Left lobe of liver (tissue), 2 donors: ENCODE measurements around the gene TMEM229A. TPM values are rescaled to one million over a fixed set of nuclear protein-coding genes. Genes with fewer than 3 reads are reported as not detected.
"Not testable (repeated sequence)": the region's sequence is repeated elsewhere in the genome, so short reads cannot be mapped to it uniquely, and the experiment has no call there.

Source experiments
- ATAC-seq: fragments of 200-7000 bp; cut with Tn5 transposase; one replicate; pipeline ENCODE4 v1.9.1; 2020; ENCODE audit warnings: mild to moderate bottlenecking, moderate library complexity
- DNase-seq: peaks from one replicate; pipeline ENCODE4 v3.0.0-alpha.2; 2020; ENCODE audit warnings: low spot score
- total RNA-seq: library from RNA; stranded (reverse); gene quantifications from one replicate; pipeline ENCODE4 v1.2.1, GENCODE V29; 2021
- donor health status: DM: no; HTN: no; CAD: no; lungs with moderate emphysema.
- donor health status: DM: no; HTN: yes; CAD: no.

Gene TMEM229A
- total RNA-seq: not detected

GRCh38 chr7:124032369-124033094 is at the start of gene TMEM229A:
Gene TMEM229A, minus strand, starts transcription at chr7:124033067. Its CDS starts 64 bp downstream, at chr7:124033003.
- ATAC-seq (peak; percentile 84), DNase-seq (peak; percentile 42)

GRCh38 chr7:124082234-124082633 is 49.4 kb upstream of the TMEM229A start:
- not testable (repeated sequence) for ATAC-seq, DNase-seq

GRCh38 chr7:124077546-124077945 is 44.7 kb upstream of the TMEM229A start:
- DNase-seq: no peak
- no peak for ATAC-seq

- ATAC-seq: no peak
- DNase-seq: no peak
Measured at GRCh38 chr7:124076841-124077240, 44.0 kb upstream of the TMEM229A start.

- ATAC-seq (no peak), DNase-seq (no peak)
Measured at GRCh38 chr7:124074007-124074406, 41.1 kb upstream of the TMEM229A start.

GRCh38 chr7:124073310-124073645 is 40.4 kb upstream of the TMEM229A start:
- ATAC-seq (no peak), DNase-seq (no peak)

GRCh38 chr7:124072603-124073309 is 39.9 kb upstream of the TMEM229A start:
- ATAC-seq (no peak), DNase-seq (no peak)

GRCh38 chr7:124071843-124072242 is 39.0 kb upstream of the TMEM229A start:
- DNase-seq (no peak), ATAC-seq (no peak)

- ATAC-seq (no peak), DNase-seq (no peak)
Measured at GRCh38 chr7:124062171-124062570, 29.3 kb upstream of the TMEM229A start.

GRCh38 chr7:124060528-124060927 is 27.7 kb upstream of the TMEM229A start:
- DNase-seq (no peak), ATAC-seq (no peak)

GRCh38 chr7:124059375-124059774 is 26.5 kb upstream of the TMEM229A start:
- ATAC-seq: no peak
- DNase-seq: no peak

GRCh38 chr7:124058515-124058914 is 25.6 kb upstream of the TMEM229A start:
- DNase-seq (no peak), ATAC-seq (no peak)

GRCh38 chr7:124057872-124058271 is 25.0 kb upstream of the TMEM229A start:
- ATAC-seq (no peak), DNase-seq (no peak)

GRCh38 chr7:124056234-124056633 is 23.4 kb upstream of the TMEM229A start:
- ATAC-seq: no peak
- DNase-seq: no peak

- DNase-seq (no peak), ATAC-seq (no peak)
Measured at GRCh38 chr7:124051681-124052377, 19.0 kb upstream of the TMEM229A start.

- ATAC-seq (no peak), DNase-seq (no peak)
Measured at GRCh38 chr7:124042826-124043225, 10.0 kb upstream of the TMEM229A start.

GRCh38 chr7:124041439-124041838 is 8.6 kb upstream of the TMEM229A start:
- no peak for ATAC-seq
- DNase-seq: no peak

- not testable (repeated sequence) for ATAC-seq, DNase-seq
Measured at GRCh38 chr7:124037902-124038301, 5.0 kb upstream of the TMEM229A start.

GRCh38 chr7:124035706-124036105 is 2.8 kb upstream of the TMEM229A start:
- no peak for DNase-seq
- no peak for ATAC-seq

- ATAC-seq: no peak
Measured at GRCh38 chr7:124034754-124035100, 1.9 kb upstream of the TMEM229A start.

GRCh38 chr7:124033807-124034753 is 1.2 kb upstream of the TMEM229A start:
- ATAC-seq (no peak), DNase-seq (no peak)

More at GRCh38 chr7:124034754-124035100, 1.9 kb upstream of the TMEM229A start:
- no peak for DNase-seq
